IgD-negative memory B cell (primary cell): ENCODE results near the gene TEPSIN. TPM values are rescaled to one million over a fixed set of nuclear protein-coding genes. Genes with fewer than 3 reads are reported as not detected.

Experiments
- H3K27ac Mint-ChIP-seq, 3 donors: one replicate each; pipeline ENCODE4 v1.8.0; 2020 to 2022; ENCODE audit warnings: mild to moderate bottlenecking in 3 of 3, mixed read lengths in 3 of 3, moderate library complexity in 1 of 3
- H3K27me3 Mint-ChIP-seq: one replicate; pipeline ENCODE4 v1.8.0; 2021; ENCODE audit warnings: mixed read lengths
- H3K36me3 Mint-ChIP-seq: one replicate; pipeline ENCODE4 v1.8.0; 2020; ENCODE audit warnings: mild to moderate bottlenecking, mixed read lengths
- H3K4me1 Mint-ChIP-seq, 3 donors: one replicate each; pipeline ENCODE4 v1.8.0; 2020 to 2022; ENCODE audit warnings: mixed read lengths in 3 of 3, mild to moderate bottlenecking in 1 of 3
- H3K4me3 Mint-ChIP-seq, 4 donors: one replicate each; pipeline ENCODE4 v1.8.0; 2020 to 2022; ENCODE audit warnings: mild to moderate bottlenecking in 4 of 4, mixed read lengths in 4 of 4, moderate library complexity in 3 of 4
- H3K9me3 Mint-ChIP-seq, 3 donors: one replicate each; pipeline ENCODE4 v1.8.0; 2020 to 2021; ENCODE audit warnings: mixed read lengths in 3 of 3, mild to moderate bottlenecking in 1 of 3
- polyA plus RNA-seq: library from polyadenylated mRNA; unstranded; fragments of 300-500 nt; fragmentation: Illumina TruSeq; gene quantifications from one replicate; pipeline ENCODE4 v1.2.3, GENCODE V29; 2021

The TEPSIN gene
- polyA plus RNA-seq, 1 donor from 2014 or later: 15.3 TPM

DNA sequence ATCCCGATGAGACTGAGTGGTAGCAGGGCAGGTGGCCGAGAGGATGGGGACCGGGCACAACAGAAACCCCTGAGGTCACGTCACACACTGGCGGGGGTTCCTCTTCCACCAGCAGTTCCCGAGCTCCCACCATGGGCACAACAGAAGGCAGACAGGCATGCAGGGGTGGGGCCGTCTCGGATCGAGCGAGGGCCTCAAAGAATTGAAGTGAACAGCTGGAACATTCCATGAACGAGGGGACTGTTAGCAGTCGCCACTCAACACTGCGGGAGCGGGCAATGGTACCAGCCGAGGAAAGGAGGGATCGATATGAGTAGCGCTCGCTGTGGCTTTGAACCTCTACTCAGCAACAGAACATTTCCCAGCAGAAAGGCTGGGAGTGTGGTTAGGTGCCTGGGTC is 21.4 kb downstream of the TEPSIN start:
- H3K4me1 Mint-ChIP-seq: peaks cover 0 to 7% (median 4%) of the 10 kb centered on the region in 3 donors

DNA sequence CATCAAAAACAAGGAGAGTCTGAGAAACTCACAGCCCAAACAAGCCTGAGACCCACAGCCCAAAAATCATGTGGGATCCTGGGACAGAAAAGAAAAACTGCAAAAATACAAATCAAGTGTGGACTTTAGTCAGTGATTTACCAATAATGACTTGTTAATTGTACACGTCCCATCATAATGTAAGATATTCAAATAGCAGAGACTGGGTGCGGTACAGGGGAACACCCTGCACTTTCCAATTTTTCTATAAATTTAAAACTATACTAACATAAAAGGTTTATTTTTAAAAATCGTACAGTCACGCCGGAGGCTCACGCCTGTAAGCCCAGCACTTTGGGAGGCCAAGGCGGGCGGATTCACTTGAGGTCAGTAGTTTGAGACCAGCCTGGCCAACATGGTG is 24.9 kb downstream of the TEPSIN start:
- Mint-ChIP-seq H3K27ac (no peak overlapping the region), H3K9me3 (no peaks in the 10 kb centered on the region), H3K4me1 (peaks cover 0 to 6% (median 2%) of the 10 kb centered on the region in 3 donors), H3K4me3 (no peak overlapping the region), H3K36me3 (peaks cover 2% of the 10 kb centered on the region), H3K27me3 (no peaks in the 10 kb centered on the region)

More for the DNA sequence above, 21.4 kb downstream of the TEPSIN start:
- Mint-ChIP-seq H3K9me3 (no peaks in the 10 kb centered on the region), H3K4me3 (peak overlapping the region in 1 of 4 donors; percentile 29), H3K27ac (no peak overlapping the region), H3K36me3 (peaks cover 2% of the 10 kb centered on the region), H3K27me3 (no peaks in the 10 kb centered on the region)

DNA sequence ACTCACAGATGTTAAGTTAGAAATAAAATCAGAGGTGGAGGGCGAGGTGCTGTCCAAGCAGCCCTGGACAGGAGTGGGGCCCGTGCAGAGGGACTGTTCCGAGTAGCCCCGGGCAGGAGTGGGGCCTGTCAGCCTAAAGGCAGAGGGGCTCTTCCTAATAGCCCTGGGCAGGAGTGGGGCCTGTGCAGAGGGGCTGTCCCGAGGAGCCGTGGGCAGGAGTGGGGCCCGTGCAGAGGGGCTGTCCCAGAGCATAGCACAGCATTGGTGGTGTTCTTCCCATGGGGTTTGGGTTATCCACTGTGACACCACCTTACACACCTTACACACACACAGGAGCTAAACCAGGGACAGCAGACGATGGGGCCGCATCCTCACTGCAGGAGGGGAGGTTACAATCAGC is 26.5 kb downstream of the TEPSIN start:
- Mint-ChIP-seq H3K9me3 (no peaks in the 10 kb centered on the region), H3K4me1 (peaks cover 0 to 6% (median 5%) of the 10 kb centered on the region in 3 donors), H3K36me3 (peaks cover 2% of the 10 kb centered on the region), H3K4me3 (no peak overlapping the region), H3K27me3 (no peaks in the 10 kb centered on the region), H3K27ac (no peak overlapping the region)

DNA sequence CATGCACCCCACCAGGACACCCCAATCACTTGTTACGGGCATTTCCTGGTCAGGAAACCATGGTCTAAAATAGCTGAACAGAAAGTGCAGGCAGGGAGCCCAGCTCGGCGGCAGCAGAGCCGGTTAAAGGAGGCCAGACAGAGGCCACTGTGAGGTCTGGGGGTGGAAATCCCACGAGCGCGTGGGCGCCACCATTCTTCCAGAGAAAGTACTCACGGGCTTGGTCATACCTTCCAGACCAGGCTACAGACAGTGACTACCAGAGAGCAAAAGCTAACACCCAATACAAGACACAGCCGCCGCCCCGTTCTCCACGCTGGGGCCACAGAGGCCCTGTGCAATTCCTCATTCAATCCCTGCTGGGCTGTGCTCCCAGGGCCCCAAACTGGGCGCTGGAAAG is 28.0 kb downstream of the TEPSIN start:
- peaks cover 2% of the 10 kb centered on the region for H3K36me3 Mint-ChIP-seq
- H3K27ac Mint-ChIP-seq: peak overlapping the region in 1 of 3 donors; percentile 74
- no peaks in the 10 kb centered on the region for H3K9me3 Mint-ChIP-seq
- no peaks in the 10 kb centered on the region for H3K27me3 Mint-ChIP-seq
- peak overlapping the region in 1 of 4 donors; percentile 37 for H3K4me3 Mint-ChIP-seq
- peaks cover 0 to 6% (median 5%) of the 10 kb centered on the region in 3 donors for H3K4me1 Mint-ChIP-seq

DNA sequence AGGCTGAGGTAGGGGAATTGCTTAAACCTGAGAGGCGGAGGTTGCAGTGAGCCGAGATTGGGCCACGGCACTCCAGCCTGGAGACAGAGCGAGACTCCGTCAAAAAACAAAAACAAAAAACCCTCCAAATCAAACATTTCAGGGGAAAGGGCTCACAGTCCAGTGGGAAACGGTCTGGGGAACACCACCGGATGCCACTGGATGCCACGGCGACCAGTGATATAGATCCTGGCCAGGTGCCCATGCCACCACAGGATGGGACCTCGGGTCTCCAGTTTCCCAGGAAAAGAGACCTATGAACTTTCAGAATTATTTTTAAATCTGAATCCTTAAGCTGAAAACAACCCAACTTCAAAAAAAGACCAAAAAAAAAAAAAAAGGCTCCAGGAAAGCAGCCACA is 28.4 kb downstream of the TEPSIN start:
- Mint-ChIP-seq H3K27ac (no peak overlapping the region), H3K4me3 (no peak overlapping the region), H3K27me3 (no peaks in the 10 kb centered on the region)

DNA sequence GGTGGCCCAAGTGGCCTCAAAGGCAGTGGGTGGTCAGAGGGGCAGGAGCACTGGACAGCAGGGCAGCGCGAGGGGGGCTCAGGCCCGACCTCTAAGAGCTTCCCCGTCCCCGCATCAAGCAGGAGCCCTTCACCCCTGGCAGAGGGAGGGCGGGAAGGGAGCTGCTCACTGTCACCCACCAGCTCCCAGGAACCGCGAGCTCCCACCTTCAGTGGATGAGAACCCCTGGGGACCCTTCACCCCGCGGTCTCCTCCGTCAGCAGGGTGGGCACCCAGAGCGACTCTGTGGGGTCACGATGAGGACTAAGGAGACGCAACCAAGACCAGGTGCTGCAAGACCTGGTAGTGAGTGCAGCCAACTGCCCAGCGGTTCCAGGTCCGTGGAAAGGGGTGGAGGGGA is 29.7 kb downstream of the TEPSIN start:
- Mint-ChIP-seq H3K27me3 (no peaks in the 10 kb centered on the region), H3K27ac (peak overlapping the region in 1 of 3 donors; percentile 67), H3K9me3 (no peaks in the 10 kb centered on the region), H3K4me3 (no peak overlapping the region), H3K4me1 (peaks cover 0 to 8% (median 5%) of the 10 kb centered on the region in 3 donors), H3K36me3 (peaks cover 2% of the 10 kb centered on the region)

More for the DNA sequence above, 28.4 kb downstream of the TEPSIN start:
- H3K36me3 Mint-ChIP-seq: peaks cover 2% of the 10 kb centered on the region
- no peaks in the 10 kb centered on the region for H3K9me3 Mint-ChIP-seq
- peaks cover 0 to 6% (median 5%) of the 10 kb centered on the region in 3 donors for H3K4me1 Mint-ChIP-seq

DNA sequence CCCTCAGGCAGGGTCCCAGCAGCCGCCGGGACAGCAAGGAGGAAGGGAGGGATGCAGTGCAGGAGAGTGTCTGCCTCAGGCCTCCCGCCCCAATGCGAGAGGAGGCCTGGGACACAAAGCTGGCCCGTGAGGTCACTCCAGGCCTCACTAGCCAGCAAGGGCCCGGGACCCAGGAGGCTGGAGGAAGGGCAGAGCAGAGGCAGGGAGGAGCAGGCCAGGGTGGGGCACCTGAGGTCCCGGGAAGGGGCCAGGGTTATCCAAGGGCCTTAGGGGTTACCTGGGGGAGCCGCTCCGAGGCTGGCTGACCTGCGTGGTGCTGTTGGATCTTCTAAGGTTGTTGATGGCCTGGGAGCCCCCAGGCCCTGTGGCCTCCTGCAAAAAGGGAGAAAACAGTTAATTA is 30.2 kb downstream of the TEPSIN start:
- Mint-ChIP-seq H3K4me3 (no peak overlapping the region), H3K4me1 (peaks cover 0 to 8% (median 5%) of the 10 kb centered on the region in 3 donors), H3K27ac (peak overlapping the region in 1 of 3 donors; percentile 67), H3K27me3 (no peaks in the 10 kb centered on the region), H3K9me3 (no peaks in the 10 kb centered on the region), H3K36me3 (peaks cover 2% of the 10 kb centered on the region)

DNA sequence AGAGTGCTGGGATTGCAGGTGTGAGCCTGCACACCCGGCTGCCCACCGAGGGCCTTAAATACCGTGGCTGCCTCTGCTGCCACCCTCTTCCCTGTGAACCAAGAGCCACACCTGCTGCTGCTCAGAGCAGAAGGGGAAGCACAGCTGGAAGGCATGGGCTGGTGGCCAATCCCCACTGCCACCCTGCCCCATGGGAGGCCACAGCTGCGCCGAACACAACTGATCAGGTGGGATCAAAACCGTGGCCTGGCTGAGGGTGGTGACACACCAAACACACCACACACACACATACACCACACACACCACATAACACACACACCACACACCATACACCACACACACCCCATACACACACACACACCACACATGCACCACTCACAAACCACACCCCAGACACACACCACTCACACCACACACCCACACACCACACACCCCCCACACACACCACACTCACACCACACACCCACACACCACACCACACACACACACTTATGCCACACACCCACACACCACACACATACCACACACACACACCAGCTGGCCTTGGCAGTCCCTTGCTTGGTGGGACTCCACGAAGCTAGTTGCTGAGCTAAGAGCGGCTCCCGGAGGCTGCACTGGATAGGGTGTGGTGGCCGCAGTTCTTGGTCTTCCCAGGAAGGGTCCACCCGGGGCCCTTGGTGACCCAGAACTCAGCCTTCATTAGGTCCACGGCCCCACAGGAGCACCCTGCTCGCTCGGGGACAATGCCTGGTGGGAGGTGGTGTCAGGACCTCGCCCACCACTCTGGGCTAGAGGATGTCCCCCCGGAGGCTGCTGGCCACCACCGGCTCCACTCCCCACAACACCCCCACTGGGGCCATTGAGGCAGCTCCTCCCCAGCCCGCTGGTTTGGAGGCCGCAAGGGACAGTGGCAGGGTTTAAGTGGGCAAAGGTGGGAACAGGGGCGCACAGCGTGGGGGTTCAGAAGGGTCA is 31.0 kb downstream of the TEPSIN start:
- H3K9me3 Mint-ChIP-seq: no peaks in the 10 kb centered on the region
- H3K27ac Mint-ChIP-seq: peak overlapping the region in 1 of 3 donors; percentile 20
- H3K4me1 Mint-ChIP-seq: peaks cover 0 to 6% (median 5%) of the 10 kb centered on the region in 3 donors
- H3K36me3 Mint-ChIP-seq: peaks cover 2% of the 10 kb centered on the region
- H3K4me3 Mint-ChIP-seq: no peak overlapping the region
- H3K27me3 Mint-ChIP-seq: no peaks in the 10 kb centered on the region

DNA sequence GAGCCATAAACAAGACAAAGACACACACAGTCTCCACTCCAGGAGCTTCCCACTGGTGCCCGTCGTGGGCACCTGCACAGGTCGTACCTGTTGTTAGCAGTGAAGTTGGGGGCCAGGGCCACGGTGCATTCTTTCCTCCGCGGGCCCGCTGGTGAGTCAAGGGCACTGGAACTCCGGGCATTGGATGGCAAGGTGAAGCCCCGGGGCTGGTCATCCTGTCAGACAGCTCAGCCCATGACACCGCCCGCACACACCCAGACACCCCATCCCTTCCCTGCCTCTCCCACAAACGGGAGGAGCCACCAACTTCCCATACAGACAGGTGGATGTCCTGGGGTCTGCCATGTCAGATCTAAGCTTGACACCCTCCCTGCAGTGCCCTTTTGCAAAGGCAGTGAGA is 32.2 kb downstream of the TEPSIN start:
- Mint-ChIP-seq H3K27me3 (no peaks in the 10 kb centered on the region), H3K4me1 (peaks cover 0 to 3% (median 3%) of the 10 kb centered on the region in 3 donors), H3K27ac (no peak overlapping the region), H3K9me3 (no peaks in the 10 kb centered on the region), H3K36me3 (peaks cover 2% of the 10 kb centered on the region), H3K4me3 (no peak overlapping the region)

DNA sequence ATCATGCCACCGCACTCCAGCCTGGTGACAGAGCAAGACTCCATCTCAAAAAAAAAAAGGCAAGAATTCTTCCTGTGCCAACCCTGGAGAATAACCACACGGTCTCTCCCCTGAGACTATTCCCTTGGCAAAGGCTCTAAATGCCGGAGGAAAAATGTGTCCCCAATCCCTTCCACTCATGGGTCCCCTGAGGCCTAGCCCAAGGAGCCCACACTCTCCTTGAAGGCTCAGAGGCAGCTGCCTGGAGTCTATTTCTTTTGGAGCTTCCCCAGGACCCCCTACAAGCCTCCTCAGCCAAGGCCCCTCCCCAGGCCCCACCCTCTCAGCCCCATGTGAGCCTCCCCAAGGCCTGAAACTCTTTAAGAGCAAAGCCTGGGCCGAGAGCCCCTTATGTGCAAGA is 32.7 kb downstream of the TEPSIN start:
- H3K4me1 Mint-ChIP-seq: peaks cover 0 to 3% (median 3%) of the 10 kb centered on the region in 3 donors
- peaks cover 2% of the 10 kb centered on the region for H3K36me3 Mint-ChIP-seq
- H3K27ac Mint-ChIP-seq: no peak overlapping the region
- H3K4me3 Mint-ChIP-seq: no peak overlapping the region
- H3K27me3 Mint-ChIP-seq: no peaks in the 10 kb centered on the region
- no peaks in the 10 kb centered on the region for H3K9me3 Mint-ChIP-seq

DNA sequence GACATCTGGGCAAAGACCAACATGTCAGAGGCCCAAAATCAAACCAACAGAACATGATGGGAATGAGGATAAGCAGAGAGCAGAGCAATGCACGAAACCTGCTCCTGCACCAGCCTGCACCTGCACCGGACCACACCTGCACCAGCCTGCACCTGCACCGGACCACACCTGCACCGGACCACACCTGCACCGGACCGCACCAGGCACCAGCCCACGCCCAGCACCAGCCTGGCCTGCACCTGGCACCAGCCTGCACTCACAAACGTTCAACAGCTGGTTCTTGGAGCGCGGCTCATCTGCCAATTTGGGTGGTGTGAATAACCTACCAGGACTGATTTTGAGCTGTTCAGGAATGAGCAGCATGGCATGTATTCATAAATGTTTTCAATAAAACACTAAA is 34.3 kb downstream of the TEPSIN start:
- Mint-ChIP-seq H3K27ac (no peak overlapping the region), H3K27me3 (no peaks in the 10 kb centered on the region), H3K4me1 (peaks cover 0 to 3% (median 2%) of the 10 kb centered on the region in 3 donors), H3K4me3 (no peak overlapping the region), H3K9me3 (no peaks in the 10 kb centered on the region), H3K36me3 (peaks cover 2% of the 10 kb centered on the region)

DNA sequence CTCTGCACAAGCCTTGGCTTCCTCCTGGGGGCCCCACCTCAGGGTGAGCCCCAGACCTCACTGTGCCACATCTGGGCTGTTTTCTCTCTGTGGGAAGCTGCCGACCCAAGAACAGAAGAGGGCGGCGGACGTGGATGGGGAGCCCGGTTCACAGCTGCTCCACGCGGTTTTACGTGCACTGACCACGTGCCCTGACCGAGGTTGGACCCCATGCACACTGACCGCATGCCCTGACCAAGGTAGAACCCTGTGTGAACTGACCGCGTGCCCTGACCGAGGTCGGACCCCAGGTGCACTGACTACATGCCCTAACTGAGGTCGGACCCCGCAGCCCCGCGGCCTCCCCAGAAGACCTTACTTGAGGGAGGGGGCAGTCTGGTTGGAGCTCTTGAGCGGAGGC is 35.7 kb downstream of the TEPSIN start:
- Mint-ChIP-seq H3K9me3 (no peaks in the 10 kb centered on the region), H3K4me3 (no peak overlapping the region), H3K27me3 (no peaks in the 10 kb centered on the region), H3K36me3 (peaks cover 2% of the 10 kb centered on the region), H3K27ac (no peak overlapping the region), H3K4me1 (peaks cover 0 to 3% (median 2%) of the 10 kb centered on the region in 3 donors)

DNA sequence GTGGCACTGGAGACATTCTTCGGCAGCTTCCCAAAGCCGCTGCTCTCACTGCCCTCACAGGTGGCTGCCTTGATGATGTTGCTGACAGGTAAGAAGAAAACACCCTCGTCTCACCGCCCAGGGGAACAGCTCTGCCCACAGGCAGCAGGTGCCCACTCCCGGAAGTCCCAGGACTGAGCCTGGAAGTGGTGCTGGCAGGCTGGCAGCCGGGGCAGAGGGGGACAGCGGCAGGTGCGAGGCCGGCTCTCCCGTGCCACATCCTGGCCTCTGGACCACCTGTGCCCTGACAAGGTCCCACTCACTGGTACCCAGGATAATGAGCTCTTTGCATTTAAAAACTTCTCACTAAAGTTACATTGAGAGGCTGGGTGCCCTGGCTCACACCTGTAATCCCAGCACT is 36.5 kb downstream of the TEPSIN start:
- no peak overlapping the region for H3K4me3 Mint-ChIP-seq
- H3K9me3 Mint-ChIP-seq: no peaks in the 10 kb centered on the region

DNA sequence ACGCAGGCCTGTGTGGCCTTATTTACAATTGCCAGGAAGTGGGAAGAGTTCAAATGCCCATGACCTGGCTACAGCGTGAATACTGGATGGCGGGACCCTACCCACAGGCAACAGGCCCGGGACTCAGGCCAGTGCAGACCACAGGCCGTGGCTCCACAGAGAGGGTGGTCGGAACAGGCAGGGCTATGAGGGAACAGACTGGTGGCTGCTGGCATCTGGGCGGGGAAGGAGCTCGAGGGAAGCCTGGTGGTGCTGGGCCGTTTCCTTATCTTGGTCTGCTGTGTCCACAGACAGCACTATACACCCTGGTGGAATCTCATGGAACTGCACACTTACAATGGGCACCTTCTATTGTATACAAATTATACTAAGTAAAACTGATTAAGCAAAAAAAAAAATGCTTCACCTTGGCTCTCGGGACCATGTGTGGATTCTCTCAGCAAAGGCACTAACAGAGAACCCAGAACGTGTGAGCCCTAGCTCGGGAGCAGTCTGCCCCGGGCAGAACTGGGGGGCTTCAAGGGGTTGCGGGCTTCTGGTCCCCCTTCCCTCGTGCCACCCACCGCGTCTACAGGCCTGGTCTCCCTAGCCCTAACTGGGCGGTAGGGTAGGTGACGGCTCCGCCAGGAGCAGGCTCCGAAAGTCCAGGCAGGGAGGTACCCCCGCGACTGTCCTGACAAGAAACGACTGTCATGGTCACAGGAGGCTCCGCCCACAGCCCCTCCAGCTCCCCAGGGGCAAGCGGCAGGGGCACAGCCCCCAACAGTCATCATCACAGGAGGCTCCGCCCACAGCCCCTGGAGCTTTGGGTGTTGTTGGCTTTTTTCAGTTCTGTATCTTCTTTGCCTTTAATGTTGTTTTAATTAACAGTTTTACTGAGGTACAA is 37.9 kb downstream of the TEPSIN start:
- Mint-ChIP-seq H3K27me3 (no peaks in the 10 kb centered on the region), H3K4me3 (no peak overlapping the region), H3K36me3 (peaks cover 2% of the 10 kb centered on the region), H3K9me3 (no peaks in the 10 kb centered on the region), H3K4me1 (peaks cover 0 to 2% (median 0%) of the 10 kb centered on the region in 3 donors), H3K27ac (no peak overlapping the region)

More for the DNA sequence above, 36.5 kb downstream of the TEPSIN start:
- Mint-ChIP-seq H3K27ac (no peak overlapping the region), H3K27me3 (no peaks in the 10 kb centered on the region), H3K36me3 (peaks cover 2% of the 10 kb centered on the region), H3K4me1 (peaks cover 0 to 2% (median 0%) of the 10 kb centered on the region in 3 donors)

DNA sequence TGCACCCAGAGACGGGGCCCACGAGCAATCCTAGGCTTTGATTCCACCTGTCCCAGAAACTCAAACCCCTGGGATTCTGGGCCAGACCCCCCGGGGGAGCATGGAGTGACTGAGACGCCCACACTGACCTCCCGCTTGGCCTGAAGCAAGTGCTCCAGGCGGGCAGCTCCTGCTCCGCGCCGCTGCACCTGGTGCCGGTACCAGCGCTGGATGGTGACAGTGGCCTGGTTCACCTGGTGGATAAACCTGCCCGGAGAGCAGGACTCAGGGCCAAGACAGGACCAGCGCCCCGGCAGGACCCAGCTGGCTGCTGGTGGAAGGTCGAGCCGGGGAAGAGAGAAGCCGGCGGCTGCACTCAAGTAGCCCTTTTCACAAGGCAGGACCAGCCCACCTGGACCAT is 38.7 kb downstream of the TEPSIN start:
- Mint-ChIP-seq H3K27ac (no peak overlapping the region), H3K36me3 (peaks cover 2% of the 10 kb centered on the region), H3K4me3 (no peak overlapping the region), H3K9me3 (no peaks in the 10 kb centered on the region), H3K4me1 (peaks cover 0 to 2% (median 0%) of the 10 kb centered on the region in 3 donors), H3K27me3 (no peaks in the 10 kb centered on the region)
